Prostate gland (tissue), 2 donors: Measurements from ENCODE around the gene GRID2.

ENCODE experiments used
- CTCF ChIP-seq, 4 experiments: fragments of 200-600 bp in 2 of 4; fragments of 450-650 bp in 2 of 4; sonication (generic) in 2 of 4; IDR thresholded peaks; 1 replicate in 3 of 4; 2 replicates in 1 of 4; pipeline ENCODE4 v1.5.1; 2016 to 2019; ENCODE audit warnings: antibody characterized with exemption in 4 of 4, mild to moderate bottlenecking in 2 of 4, moderate library complexity in 2 of 4
- POLR2A ChIP-seq: fragments of 450-650 bp; IDR thresholded peaks from one replicate; pipeline ENCODE4 v1.6.1; 2016; ENCODE audit warnings: antibody characterized with exemption, mild to moderate bottlenecking
- POLR2AphosphoS5 ChIP-seq: sonication (generic); formaldehyde crosslinking; IDR thresholded peaks from one replicate; pipeline ENCODE4 v1.6.1; 2017; ENCODE audit warnings: antibody characterized with exemption

GRCh38 chr4:92307181-92307580 is 3.4 kb downstream of the GRID2 start:
- TF ChIP-seq CTCF (IDR thresholded peaks at IDR 0.05) (no peak), POLR2AphosphoS5 (no peak), POLR2A (no peak)
